22Rv1 (cell line): Measurements from ENCODE around the gene HDAC5.
A peak's percentile ranks its signal among the peaks of the same experiment; 100 is the strongest.

ENCODE experiments used
- H3K27ac ChIP-seq: fragments of 450-650 bp; 2 replicates; pipeline ENCODE4 v1.5.1; 2017
- ZFX ChIP-seq: fragments of 450-650 bp; IDR thresholded peaks from 2 replicates; pipeline ENCODE4 v1.6.1; 2017; ENCODE audit warnings: antibody characterized with exemption, borderline replicate concordance
- TF ChIP-seq, protein P1 (sequence below): fragments of 450-650 bp; IDR thresholded peaks from 2 replicates; pipeline ENCODE4 v1.5.1; 2017; ENCODE audit warnings: mild to moderate bottlenecking

Gene HDAC5

DNA sequence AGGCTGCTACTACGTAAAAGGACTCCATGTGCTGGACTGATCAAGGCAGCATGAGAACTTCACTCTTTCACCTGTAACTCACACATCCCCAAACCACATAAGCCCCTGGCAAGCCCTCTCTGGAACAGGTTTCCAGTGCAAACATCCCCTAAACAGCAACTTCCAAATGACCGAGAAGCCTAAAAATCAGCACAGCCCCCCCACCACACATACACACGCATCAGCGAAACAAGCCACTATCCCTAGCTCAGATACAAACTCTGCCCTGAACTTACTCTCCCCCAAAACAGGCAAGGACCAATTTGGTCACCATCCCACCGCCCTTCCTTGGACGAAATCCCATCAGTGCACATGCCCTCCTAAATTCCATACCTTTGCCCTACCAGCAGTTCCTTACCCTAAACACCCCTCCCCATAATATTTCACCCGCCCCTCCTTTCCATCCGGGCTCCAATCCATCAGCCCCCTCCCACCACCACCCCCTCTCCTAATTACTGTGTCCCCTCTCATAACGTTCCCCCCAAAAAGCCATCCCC, 57.7 kb downstream of the HDAC5 start:
- H3K27ac ChIP-seq = peak overlapping the region; percentile 92
- TF ChIP-seq, protein P1, sequence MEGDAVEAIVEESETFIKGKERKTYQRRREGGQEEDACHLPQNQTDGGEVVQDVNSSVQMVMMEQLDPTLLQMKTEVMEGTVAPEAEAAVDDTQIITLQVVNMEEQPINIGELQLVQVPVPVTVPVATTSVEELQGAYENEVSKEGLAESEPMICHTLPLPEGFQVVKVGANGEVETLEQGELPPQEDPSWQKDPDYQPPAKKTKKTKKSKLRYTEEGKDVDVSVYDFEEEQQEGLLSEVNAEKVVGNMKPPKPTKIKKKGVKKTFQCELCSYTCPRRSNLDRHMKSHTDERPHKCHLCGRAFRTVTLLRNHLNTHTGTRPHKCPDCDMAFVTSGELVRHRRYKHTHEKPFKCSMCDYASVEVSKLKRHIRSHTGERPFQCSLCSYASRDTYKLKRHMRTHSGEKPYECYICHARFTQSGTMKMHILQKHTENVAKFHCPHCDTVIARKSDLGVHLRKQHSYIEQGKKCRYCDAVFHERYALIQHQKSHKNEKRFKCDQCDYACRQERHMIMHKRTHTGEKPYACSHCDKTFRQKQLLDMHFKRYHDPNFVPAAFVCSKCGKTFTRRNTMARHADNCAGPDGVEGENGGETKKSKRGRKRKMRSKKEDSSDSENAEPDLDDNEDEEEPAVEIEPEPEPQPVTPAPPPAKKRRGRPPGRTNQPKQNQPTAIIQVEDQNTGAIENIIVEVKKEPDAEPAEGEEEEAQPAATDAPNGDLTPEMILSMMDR = no peak
- no peak for TF ChIP-seq ZFX

DNA sequence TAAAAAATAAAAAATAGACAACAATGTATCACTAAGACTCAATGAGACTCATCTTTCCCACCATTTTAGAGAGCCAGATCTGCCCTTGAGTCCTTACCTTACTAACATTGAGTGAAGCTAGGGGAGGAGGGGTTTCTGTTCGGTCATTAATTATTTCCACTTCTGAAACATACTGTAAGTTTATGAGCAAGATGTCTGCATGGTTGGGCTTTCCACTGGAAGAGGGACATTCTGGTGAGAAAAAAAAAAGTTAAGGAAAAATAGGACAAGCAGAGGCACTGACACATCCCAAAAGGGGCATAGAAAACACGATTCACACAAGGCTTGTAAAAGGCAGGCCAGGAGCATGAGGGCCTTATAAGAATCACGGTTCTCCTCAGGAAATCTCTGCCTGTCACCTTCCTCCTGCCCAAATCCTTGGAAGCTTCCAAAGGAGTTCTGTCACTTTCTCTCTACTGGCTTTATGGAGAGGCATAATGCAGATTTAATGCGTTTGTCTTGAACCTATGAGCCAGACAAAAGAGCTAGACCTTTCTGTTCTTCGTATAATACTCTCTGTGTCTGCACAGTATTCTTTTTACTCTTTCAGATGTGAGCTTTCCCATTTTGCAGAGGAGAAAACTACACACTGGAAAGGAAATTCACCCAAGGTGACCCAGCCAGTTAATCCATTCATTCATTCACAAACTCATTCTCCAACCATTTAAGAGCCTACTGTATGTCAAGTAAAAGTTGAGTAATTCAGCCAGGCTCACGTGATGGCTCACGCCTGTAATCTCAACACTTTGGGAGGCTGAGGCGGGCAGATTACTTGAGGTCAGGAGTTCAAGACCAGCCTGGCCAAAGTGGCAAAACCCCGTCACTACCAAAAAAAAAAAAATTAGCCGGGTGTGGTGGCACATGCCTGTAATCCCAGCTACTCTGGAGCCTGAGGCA, 59.5 kb downstream of the HDAC5 start:
- no peak overlapping the region for H3K27ac ChIP-seq
- TF ChIP-seq, protein P1 = no peak
- TF ChIP-seq ZFX = no peak

DNA sequence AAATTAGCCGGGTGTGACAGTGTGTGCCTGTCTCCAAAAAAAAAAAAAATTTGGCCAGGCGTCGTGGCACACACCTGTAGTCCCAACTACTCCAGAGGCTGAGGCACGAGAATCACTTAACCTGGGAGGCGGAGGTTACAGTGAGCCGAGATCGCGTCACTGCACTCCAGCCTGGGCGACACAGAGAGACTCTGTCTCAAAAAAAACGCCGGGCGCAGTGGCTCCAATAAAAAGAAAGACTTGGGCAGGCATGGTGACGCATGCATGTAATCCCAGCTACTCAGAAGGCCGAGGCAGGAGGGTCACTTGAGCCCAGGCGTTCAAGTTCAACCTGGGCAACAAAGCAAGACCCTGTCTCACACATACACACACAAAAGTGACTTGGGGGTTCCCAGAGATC, 60.6 kb downstream of the HDAC5 start:
- H3K27ac ChIP-seq = no peak overlapping the region
- no peak for TF ChIP-seq ZFX
- TF ChIP-seq, protein P1 = no peak

DNA sequence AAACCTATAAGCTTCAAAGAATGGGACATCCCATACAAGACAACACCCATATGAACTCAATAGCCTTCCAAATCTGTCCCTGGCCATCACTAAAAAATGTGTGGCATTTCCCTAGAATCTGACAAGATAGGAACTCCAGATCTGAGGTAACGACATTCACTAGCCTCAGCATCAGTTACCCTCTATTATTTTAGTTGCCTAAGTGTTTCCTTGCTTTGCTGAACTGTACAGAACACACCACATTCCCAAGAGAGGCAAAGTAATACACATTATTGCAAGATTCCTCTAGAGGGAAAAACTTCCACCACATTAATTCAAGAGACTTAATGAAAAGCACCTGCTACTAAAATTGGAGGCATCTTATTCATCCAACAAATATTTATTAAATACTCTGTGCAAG, 62.0 kb downstream of the HDAC5 start:
- H3K27ac ChIP-seq = no peak overlapping the region
- TF ChIP-seq, protein P1 = no peak
- no peak for TF ChIP-seq ZFX

DNA sequence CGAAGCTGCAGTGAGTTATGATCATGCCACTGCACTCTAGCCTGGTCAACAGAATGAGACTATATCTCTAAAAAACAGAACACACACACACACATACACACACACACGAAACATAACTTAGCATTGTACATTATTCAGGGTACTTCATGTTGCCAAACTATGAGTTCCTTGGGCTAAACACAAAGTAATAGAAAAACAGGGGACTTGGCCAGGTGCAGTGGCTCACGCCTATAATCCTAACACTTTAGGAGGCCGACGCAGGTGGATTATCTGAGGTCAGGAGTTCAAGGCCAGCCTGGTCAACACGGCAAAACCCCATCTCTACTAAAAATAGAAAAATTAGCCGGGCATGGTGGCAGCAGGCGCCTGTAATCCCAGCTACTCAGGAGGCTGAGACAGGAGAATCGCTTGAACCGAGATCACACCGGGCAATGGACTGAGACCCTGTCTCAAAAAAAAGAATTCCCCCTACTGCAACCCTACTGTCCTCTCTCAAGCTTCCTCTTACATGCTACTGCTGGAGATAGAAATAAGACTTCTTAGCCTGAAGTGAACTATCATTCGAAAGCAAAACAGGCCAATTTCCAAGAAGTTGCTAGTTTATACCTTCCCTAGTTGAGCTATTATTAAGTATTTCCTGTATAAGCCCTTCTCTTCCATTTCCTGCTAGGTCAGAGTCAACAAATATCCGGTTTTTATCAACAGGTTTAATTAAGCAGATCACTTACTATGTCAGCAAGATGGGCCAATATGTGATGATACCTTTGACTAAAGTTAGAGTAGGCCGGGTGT, 64.1 kb downstream of the HDAC5 start:
- H3K27ac ChIP-seq = no peak overlapping the region
- TF ChIP-seq, protein P1 = no peak
- TF ChIP-seq ZFX = no peak

DNA sequence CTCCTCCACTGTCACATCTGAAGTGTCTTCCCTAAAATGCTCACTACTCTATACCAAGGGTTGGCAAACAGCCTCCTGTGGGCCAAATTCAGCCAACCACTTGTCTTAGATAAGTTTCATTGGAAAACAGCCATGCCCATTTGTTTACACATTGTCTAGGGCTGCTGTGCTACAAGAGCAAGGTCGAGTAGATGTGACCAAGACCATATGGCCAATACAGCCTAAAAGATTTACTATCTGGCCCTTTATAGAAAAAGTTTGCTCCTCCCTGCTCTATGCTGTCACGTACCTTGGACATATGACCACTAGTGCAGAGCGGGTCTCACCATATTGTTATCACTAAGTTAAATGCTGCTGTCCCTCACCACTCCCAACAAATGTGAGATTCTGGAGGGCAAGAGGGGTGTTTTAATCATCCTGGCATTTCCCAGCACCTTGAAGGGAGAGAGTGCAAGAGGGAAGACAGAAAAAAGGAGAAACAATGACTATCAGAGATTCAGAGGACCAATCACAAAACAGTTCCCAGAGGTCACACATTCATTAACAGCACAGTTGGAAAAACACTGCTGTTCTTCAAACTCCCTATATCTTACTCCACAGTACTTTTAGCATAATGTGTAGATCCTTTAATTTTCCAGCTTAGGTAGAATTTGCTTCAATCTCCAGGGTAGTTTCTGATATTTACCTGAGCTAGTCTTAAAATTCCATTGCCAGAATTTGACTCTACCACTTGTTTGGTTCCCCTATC, 70.1 kb downstream of the HDAC5 start:
- TF ChIP-seq ZFX = no peak
- TF ChIP-seq, protein P1 = no peak
- H3K27ac ChIP-seq = peak overlapping the region; percentile 22; the same call in 1 of the 2 replicates
